Transverse colon (tissue), 4 donors: Measurements from ENCODE around the gene C2orf78.

Experiments used
- CTCF ChIP-seq, 5 experiments: fragments of 200-600 bp in 3 of 5; fragments of 450-650 bp in 2 of 5; sonication (generic) in 3 of 5; IDR thresholded peaks; 1 replicate in 2 of 5; 2 replicates in 3 of 5; pipeline ENCODE4 v1.5.1; 2016 to 2017; ENCODE audit warnings: antibody characterized with exemption in 5 of 5, inconsistent platforms in 3 of 5, mild to moderate bottlenecking in 2 of 5, moderate library complexity in 1 of 5
- EP300 ChIP-seq: sonication (generic); formaldehyde crosslinking; IDR thresholded peaks from one replicate; pipeline ENCODE4 v1.6.1; 2017; ENCODE audit warnings: antibody characterized with exemption, low read depth
- POLR2A ChIP-seq: fragments of 450-650 bp; IDR thresholded peaks from one replicate; pipeline ENCODE4 v1.6.1; 2016; ENCODE audit warnings: antibody characterized with exemption, mild to moderate bottlenecking, moderate library complexity
- POLR2AphosphoS5 ChIP-seq, 3 donors: sonication (generic); formaldehyde crosslinking; IDR thresholded peaks; one replicate each; pipeline ENCODE4 v1.6.1; 2016; ENCODE audit warnings: antibody characterized with exemption in 3 of 3

GRCh38 chr2:73746015-73746876 is 37.7 kb upstream of the C2orf78 start:
- no peak for TF ChIP-seq POLR2AphosphoS5 (IDR thresholded peaks at IDR 0.05)
- TF ChIP-seq CTCF (IDR thresholded peaks at IDR 0.05), result no peak
- no peak for TF ChIP-seq POLR2A
- no peak for TF ChIP-seq EP300
